H1 (cell line): ENCODE data around the gene SSX4.
"Not testable (repeated sequence)": the region's sequence is repeated elsewhere in the genome, so short reads cannot be mapped to it uniquely, and the experiment has no call there.

Experiments used
- CEBPB ChIP-seq: IDR thresholded peaks from 2 replicates; pipeline ENCODE4 v1.6.1; 2012; ENCODE audit warnings: low read depth, low read length
- CTCF ChIP-seq, 3 experiments: IDR thresholded peaks; 1 replicate in 2 of 3; 2 replicates in 1 of 3; pipeline versions ENCODE4 v1.5.1 to v1.6.1; 2011; ENCODE audit warnings: low read length in 3 of 3, mild to moderate bottlenecking in 3 of 3, inconsistent platforms in 2 of 3, low read depth in 1 of 3, moderate library complexity in 1 of 3; ENCODE audit not compliant: insufficient read depth in 1 of 3; ENCODE audit errors: control extremely low read depth in 1 of 3
- EZH2 ChIP-seq: fragments of 200-600 bp; sonication (generic); IDR thresholded peaks from 2 replicates; pipeline ENCODE4 v1.7.1; 2012; ENCODE audit warnings: low read depth, mild to moderate bottlenecking, moderate library complexity, low read length, inconsistent platforms; ENCODE audit not compliant: severe bottlenecking
- GABPA ChIP-seq: IDR thresholded peaks from 2 replicates; pipeline ENCODE4 v1.6.1; 2011; ENCODE audit warnings: mild to moderate bottlenecking, low read length, moderate library complexity, borderline replicate concordance; ENCODE audit not compliant: insufficient read depth
- RXRA ChIP-seq: IDR thresholded peaks from 2 replicates; pipeline ENCODE4 v1.6.1; 2011; ENCODE audit warnings: low read depth, mild to moderate bottlenecking, low read length, moderate library complexity; ENCODE audit not compliant: insufficient read depth

GRCh38 chrX:48396931-48397330 lies 13.6 kb downstream of the SSX4 start:
- not testable (repeated sequence) for TF ChIP-seq CTCF (IDR thresholded peaks at IDR 0.05; ENCODE audit: control extremely low read depth in 1 of 3, insufficient read depth in 1 of 3, low read depth in 1 of 3, low read length in 3 of 3); RXRA; EZH2; GABPA; CEBPB
